ENCODE data around the gene SPDYE18. TPM values are rescaled to one million over a fixed set of nuclear protein-coding genes. Genes with fewer than 3 reads are reported as not detected.
"Not testable (repeated sequence)": the region's sequence is repeated elsewhere in the genome, so short reads cannot be mapped to it uniquely, and the experiment has no call there.

Gene SPDYE18
- total RNA-seq, 2 donors from 2014 or later: 0.50 to 0.94 TPM

DNA sequence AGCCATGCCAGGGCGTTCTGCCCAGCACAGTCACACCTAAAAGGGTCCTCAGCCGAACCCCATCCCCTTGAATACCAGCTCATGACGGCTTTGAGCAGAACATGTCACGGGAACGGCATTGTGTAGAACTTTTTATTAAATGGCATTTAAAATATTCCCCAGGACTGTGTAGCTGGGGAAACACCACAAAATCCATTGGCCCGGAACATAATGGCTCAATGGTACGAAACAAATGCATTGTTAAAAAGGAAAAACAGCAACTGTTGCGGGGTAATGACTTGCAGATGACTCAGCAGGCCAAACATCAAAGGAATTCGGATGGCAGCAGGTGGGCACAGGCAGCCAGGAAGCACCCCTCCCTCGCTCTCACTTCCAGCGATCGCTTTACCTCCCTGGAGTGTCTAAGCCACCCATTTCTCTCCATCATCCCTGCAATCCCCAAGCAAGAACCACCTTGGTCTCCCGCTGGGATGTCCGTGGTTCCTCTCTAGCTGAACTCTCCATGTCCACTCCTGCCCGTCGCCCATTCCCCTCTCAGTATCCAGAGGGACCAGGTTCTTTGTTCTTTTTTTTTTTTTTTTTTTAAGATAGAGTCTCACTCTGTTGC is 52.2 kb downstream of the SPDYE18 start:
- ATAC-seq; intact Hi-C loops (cut with DNase I); DNase-seq: not testable (repeated sequence)

DNA sequence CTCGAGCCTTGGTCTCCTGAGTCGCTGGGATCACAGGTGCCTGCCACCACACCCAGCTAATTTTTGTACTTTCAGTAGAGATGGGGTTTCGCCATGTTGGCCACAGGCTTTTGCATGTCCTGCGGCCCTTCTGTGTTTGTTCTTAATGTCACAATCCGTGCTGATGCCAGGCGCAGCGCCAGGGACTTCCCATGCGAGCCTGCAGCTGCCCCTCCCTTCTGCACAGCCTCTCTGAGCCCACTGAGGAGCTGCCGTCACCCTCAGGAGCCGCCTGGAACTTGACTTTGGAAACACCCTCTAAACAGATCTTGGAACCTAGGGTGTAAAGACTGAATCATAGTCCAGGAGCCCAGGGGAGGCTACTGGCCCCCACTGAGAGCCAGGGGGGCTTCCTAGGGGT is 54.4 kb downstream of the SPDYE18 start:
- peak; percentile 63 to 84 for ATAC-seq
- DNase-seq: peak; percentile 71
- intact Hi-C loops (cut with DNase I): not testable (repeated sequence)

DNA sequence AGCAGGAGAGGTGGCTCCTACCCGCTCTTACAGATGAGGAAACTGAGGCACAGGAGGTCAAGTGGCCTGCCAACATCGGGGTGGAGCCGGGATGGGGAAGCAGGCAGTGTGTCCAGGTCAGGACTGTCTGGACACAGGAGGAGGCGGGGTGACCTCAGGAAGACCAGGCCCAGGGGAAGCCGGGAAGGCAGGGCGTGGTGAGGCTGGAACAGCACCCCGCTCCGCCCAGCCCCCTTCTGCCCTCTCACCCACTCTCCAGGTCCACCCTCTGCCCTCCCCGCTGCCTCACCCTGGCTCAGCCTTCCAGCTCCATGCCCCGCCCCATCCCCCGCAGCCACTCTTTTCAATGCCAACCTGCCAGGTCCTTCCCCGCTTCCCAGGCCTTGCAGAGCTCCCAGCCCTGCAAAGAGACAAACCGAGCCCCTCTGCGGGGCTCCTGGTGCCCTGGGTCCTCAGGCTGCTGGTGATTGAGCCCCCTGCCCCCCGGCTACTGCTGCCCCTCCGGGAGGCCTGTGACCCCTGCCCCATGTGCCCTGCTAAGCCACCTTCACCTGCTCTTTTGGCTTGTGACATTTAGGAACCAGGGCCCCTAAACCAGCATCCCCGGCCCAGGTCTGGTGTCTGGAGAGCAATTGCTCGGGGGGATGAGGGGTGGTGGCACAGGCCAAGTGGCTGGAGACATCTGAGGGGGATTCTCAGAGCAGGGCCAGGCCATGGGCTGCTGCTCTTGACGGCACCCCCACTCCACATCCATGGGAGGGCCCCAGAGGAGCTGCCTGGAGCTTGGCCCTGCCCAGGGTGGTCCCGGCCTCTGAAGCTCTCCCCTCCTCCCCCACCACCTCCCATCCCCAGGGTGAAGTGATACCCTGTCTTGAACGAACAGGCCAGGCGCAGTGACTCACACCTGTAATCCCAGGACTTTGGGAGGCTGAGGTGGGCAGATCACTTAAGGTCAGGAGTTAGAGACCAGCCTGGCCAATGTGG is 55.9 kb downstream of the SPDYE18 start:
- intact Hi-C loops (cut with DNase I); DNase-seq: not testable (repeated sequence)
- ATAC-seq: peak; percentile 56 to 82

DNA sequence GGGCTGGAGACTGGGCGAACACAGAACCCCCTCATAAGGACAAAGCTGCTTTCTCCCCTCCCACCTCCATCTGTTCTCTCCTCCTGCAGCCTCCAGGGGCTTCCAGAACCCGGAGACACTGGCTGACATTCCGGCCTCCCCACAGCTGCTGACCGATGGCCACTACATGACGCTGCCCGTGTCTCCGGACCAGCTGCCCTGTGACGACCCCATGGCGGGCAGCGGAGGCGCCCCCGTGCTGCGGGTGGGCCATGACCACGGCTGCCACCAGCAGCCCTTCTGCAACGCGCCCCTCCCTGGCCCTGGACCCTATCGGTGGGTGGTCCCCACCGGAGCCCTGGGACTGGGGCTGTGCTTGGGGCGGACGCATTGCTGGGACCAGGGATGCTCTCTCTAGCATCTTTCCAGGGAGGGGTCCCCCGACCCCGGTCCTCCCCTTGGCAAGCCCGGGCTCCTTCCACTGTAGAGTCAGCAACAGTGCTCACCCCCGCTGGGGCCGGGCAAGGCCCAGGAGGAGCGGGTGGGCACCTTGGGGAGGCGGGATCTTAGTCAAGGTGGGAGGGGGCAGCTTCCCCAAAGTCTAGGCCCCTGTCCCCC is 56.8 kb downstream of the SPDYE18 start:
- ATAC-seq: peak in 1 of 2 donors; percentile 9
- intact Hi-C loops (cut with DNase I); DNase-seq: not testable (repeated sequence)

DNA sequence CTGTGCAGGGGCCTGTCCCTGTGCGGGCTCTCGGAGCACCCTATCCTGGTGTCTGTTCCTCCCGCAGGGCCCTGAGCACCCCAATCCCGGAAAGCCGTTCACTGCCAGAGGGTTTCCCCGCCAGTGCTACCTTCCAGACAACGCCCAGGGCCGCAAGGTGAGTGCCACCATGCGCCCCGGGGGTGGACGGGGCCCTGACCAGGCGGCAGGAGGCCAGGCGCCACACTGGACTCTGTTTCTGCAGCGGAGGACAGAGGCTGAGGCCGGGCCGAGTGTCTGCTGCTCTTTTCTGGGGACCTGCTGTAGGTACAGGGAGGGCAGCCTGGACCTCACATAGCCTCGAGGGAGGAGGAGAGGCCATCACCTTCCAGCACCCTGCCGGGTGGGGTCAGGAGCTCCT is 58.2 kb downstream of the SPDYE18 start:
- intact Hi-C loops (cut with DNase I); DNase-seq; ATAC-seq: not testable (repeated sequence)

DNA sequence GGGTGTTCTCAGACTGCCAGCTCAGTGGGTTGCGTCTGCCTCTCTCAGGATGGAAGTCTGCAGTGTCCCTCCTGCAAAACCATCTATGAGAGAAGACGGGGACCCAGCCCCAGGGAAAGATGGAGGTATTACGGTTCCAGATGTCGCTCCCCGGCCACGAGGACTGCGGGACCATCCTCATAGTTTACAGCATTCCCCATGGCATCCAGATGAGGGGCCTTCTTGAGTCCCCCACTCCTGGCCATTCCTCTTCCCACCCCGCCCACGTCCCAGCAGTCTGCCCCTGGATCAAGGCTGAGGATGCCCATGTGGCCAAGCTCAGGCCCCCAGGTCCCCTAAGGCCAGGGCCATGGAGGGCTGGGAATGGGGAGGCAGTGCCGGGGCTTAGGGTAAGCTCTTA is 59.1 kb downstream of the SPDYE18 start:
- ATAC-seq; intact Hi-C loops (cut with DNase I); DNase-seq: not testable (repeated sequence)

DNA sequence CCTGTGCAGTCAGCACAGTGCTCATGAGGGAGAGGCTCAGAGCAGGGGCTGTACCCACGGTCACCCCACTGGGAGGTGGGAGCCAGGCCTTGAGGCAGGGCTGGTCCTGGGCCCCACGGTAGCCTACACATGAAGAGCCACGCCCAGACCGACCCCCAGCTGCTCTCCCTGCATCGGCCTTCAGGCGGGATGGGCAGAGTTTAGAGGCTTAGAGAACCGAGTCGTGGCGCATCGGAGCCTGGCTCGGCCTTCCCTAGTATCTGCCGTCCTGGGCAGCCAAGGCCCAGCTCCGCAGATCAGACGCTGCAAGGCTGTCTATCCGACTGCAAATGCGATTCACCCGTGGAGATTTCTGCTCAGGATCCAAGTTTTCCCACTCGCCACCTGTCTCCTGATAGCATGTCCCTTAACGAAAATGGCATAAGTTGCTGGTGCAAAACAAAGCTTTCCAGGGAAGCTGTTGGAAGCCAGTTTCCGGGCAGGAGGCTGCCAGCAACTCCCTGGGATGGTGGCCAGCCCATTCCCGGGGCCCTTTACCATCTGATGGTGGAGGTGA is 59.6 kb downstream of the SPDYE18 start:
- ATAC-seq; intact Hi-C loops (cut with DNase I); DNase-seq: not testable (repeated sequence)

DNA sequence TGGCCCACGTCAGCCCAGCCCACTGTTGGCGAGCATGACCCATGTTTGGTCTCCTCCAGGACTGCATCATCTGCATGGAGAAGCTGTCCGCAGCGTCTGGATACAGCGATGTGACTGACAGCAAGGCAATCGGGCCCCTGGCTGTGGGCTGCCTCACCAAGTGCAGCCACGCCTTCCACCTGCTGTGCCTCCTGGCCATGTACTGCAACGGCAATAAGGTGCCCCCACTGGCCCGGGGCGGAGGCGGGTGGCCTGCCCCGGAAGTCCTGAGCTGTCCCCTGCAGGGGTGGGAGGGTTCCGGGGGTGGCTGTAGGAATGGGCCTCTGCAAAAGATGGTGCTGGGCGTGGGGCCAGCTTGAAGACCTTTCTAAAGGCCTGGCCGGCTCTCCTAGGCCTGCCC is 60.3 kb downstream of the SPDYE18 start:
- DNase-seq; intact Hi-C loops (cut with DNase I); ATAC-seq: not testable (repeated sequence)

Other genes starting within 250 kb of the SPDYE18 start
- gene SPDYE17, start 30.2 kb downstream of the SPDYE18 start, total RNA-seq: not detected
- gene CCDC146, start 60.1 kb upstream of the SPDYE18 start, total RNA-seq: 1 to 10 TPM; 4.7 to 6.8 TPM
- 10 to 100 TPM; 19.7 to 20.8 TPM for gene FGL2, start 137.3 kb upstream of the SPDYE18 start, total RNA-seq

All from left cardiac atrium (tissue), 4 donors.